DND-41 (cell line): ENCODE data around the gene IL17RB.

ENCODE experiments used
- EZH2 ChIP-seq: IDR thresholded peaks from 3 replicates; pipeline ENCODE4 v1.6.1; 2012; ENCODE audit warnings: borderline replicate concordance, low read depth, mild to moderate bottlenecking, moderate library complexity, low read length, inconsistent platforms; ENCODE audit not compliant: severe bottlenecking
- TF ChIP-seq, protein P1 (sequence below): IDR thresholded peaks from 2 replicates; pipeline ENCODE4 v1.5.1; 2012; ENCODE audit warnings: borderline replicate concordance, low read length, moderate library complexity, mild to moderate bottlenecking; ENCODE audit not compliant: poor library complexity, severe bottlenecking; ENCODE audit errors: extremely low read depth

- TF ChIP-seq, protein P1, sequence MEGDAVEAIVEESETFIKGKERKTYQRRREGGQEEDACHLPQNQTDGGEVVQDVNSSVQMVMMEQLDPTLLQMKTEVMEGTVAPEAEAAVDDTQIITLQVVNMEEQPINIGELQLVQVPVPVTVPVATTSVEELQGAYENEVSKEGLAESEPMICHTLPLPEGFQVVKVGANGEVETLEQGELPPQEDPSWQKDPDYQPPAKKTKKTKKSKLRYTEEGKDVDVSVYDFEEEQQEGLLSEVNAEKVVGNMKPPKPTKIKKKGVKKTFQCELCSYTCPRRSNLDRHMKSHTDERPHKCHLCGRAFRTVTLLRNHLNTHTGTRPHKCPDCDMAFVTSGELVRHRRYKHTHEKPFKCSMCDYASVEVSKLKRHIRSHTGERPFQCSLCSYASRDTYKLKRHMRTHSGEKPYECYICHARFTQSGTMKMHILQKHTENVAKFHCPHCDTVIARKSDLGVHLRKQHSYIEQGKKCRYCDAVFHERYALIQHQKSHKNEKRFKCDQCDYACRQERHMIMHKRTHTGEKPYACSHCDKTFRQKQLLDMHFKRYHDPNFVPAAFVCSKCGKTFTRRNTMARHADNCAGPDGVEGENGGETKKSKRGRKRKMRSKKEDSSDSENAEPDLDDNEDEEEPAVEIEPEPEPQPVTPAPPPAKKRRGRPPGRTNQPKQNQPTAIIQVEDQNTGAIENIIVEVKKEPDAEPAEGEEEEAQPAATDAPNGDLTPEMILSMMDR: no peak
- TF ChIP-seq EZH2: no peak
Measured at GRCh38 chr3:53892286-53892637, 45.9 kb downstream of the IL17RB start.
